GM10248 (cell line): Measurements from ENCODE around the gene SMIM15.

Experiments used
- CTCF ChIA-PET: fragments of 300-600 bp; sonication (Branson Sonifier 250); formaldehyde crosslinking; extraction: SDS; loops from one replicate; lab custom pipeline; 2021; ENCODE audit warnings: antibody characterized with exemption; lab: Yijun Ruan, JAX
- POLR2A ChIA-PET: fragments of 350-650 bp; sonication (Branson Sonifier 250); formaldehyde crosslinking; extraction: SDS; loops from one replicate; lab custom pipeline; 2020; ENCODE audit warnings: antibody characterized with exemption; lab: Yijun Ruan, JAX
- DNase-seq: peaks from one replicate; pipeline ENCODE4 v3.0.0; 2012; ENCODE audit errors: extremely low spot score
- TF ChIP-seq, protein P1 (sequence below): IDR thresholded peaks from 2 replicates; pipeline ENCODE4 v1.5.1; 2012; ENCODE audit warnings: mild to moderate bottlenecking, low read depth; ENCODE audit errors: extremely low read depth, missing control alignments, control extremely low read depth

The SMIM15 gene

DNA sequence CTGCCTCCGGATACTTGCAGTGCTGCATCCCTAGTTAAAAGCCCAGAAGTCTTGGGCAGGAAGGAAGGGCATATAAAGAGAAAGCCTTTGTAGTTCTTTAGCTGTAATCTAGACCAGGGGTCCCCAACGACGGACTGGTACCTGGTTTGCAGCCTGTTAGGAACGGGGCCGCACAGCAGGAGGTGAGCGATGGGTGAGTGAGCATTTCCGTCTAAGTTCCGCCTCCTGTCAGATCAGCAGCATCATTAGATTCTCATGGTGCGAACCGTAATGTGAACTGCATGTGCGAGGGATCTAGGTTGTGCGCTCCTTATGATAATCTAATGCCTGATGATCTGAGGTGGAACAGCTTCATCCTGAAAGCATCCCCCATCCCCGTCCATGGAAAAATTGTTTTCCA, 1.6 kb upstream of the SMIM15 start:
- DNase-seq: no peak
- ChIA-PET POLR2A (interaction anchor here (0.5 to 0.7 kb wide), 3 partner anchors 24 to 168 kb away, joined by 4 to 6 read pairs (median 4); partner anchors contain the start of gene ZSWIM6), CTCF (interaction anchor here (0.6 to 1.4 kb wide), 5 partner anchors 11 to 104 kb away, joined by 3 read pairs; no protein-coding TSS in a partner anchor)
- TF ChIP-seq, protein P1, sequence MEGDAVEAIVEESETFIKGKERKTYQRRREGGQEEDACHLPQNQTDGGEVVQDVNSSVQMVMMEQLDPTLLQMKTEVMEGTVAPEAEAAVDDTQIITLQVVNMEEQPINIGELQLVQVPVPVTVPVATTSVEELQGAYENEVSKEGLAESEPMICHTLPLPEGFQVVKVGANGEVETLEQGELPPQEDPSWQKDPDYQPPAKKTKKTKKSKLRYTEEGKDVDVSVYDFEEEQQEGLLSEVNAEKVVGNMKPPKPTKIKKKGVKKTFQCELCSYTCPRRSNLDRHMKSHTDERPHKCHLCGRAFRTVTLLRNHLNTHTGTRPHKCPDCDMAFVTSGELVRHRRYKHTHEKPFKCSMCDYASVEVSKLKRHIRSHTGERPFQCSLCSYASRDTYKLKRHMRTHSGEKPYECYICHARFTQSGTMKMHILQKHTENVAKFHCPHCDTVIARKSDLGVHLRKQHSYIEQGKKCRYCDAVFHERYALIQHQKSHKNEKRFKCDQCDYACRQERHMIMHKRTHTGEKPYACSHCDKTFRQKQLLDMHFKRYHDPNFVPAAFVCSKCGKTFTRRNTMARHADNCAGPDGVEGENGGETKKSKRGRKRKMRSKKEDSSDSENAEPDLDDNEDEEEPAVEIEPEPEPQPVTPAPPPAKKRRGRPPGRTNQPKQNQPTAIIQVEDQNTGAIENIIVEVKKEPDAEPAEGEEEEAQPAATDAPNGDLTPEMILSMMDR: no peak

DNA sequence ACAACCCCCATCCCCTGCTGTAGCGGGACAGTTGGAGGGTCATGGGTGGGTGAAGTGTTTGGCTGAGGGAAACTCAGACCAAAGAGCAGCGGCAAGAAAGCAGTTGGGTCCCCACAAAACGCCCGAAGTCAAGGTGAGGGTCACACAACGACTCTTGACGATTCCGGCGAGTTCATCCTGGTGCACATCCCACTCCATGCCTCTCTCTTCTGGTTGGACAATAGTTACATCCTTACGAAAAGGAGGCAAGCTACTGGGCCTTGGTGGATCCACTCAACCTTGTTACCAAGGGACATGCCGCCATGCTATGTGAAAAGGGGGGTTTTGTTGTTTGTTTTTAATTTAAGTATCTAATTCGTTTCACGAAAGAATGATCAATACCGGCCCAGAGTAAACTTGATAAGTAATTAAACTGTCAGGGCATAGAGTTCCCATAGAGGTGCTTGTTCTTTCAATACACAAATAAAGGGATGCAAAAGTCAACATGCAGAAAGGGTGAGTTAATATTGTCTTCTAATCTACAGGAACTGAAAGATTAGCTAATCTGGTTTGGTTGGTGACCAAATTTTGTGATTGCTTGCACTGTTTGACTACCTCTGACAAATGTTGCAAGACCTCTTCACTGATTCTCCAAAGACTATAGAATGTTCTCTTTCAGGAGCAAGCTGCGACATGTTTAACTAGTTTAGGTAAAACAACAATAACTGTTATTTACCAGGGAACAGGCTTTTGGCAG, 732 bp upstream of the SMIM15 start:
- ChIA-PET POLR2A (no interaction called here), CTCF (interaction anchor here (1.0 kb wide), 1 partner anchor 167 kb away, joined by 3 read pairs; no protein-coding TSS in a partner anchor)
- peak; percentile 21 for DNase-seq
- TF ChIP-seq, protein P1: no peak

DNA sequence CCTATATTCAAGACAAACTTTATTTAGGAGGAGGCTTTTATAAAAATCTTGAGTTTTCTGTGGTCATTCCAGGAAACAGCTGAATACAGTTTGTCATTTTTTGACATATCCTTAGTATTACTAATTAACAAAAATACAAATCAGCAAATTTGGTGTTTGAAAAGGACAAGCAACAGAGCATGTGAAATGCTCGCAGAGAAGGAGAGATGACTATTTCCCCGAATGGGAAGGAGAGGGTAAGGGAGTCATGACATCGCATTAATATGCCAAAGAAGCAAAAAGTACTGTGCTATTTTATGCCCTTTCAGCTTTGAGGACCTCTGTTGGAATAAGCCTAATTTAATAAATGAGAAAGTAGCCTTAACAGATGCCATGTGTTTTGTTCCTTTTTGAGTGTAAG, 1.8 kb downstream of the SMIM15 start:
- no peak for DNase-seq
- TF ChIP-seq, protein P1: no peak
- ChIA-PET CTCF (no interaction called here), POLR2A (no interaction called here)

DNA sequence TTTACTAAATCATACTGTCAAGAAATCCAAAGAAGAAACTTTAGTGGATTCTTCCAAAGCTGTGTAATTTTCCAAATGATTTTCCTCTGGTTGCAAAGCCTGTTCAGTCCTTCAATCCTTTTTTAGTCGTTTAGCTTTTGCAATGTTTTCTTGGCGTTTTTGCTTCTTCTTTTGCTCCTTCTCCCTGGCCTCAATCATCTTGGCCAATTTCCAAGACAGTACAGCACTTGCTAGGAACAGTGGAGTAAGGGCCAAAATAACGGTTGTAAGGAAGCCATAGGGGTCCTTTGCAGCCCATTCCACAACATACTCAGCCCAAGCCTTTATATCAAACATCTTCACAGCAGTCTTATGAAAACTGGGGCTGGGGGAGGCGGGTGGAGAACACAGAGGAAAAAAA, 2.4 kb downstream of the SMIM15 start:
- ChIA-PET CTCF (no interaction called here), POLR2A (no interaction called here)
- no peak for DNase-seq
- TF ChIP-seq, protein P1: no peak

DNA sequence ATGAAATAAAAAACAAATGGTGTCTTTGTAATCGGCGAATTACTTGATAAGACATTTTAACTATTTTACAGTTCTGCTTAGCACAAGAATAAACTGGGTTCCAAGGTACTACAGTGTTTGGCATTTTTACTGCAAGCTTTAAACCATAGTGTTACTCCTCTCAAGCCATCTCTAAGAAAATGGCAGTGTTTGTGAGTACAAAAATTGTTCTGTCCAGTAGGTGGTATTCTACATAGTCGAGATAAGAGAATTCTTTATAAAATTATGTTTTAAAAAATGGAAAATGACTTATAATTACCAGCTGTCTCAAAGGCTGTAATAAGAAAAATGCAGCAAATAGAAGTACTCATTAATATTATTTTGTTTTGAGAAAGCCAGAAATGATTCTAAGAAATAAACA, 3.2 kb downstream of the SMIM15 start:
- CTCF ChIA-PET: interaction anchor here (1.0 kb wide), 2 partner anchors 16 to 490 kb away, joined by 3 read pairs; no protein-coding TSS in a partner anchor
- DNase-seq: no peak
- TF ChIP-seq, protein P1: no peak
- POLR2A ChIA-PET: no interaction called here

DNA sequence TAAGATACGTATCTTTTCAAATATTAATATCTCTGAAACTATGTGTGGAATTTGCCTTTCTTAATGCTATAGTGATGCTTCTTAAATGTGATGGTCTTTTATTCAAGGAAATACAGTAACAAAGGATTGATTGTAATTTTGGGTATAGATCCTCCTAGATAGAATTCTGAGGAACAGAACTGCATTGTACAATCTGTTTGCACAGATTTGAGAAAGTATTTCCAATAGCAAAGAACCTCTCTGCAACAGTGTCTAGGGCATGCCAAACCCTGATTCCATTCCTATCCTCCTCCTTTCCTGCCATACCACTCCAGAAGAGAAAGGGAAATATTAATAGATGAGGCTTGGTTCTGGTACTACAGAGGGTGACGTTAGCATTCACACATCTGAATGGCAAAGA, 10.4 kb downstream of the SMIM15 start:
- POLR2A ChIA-PET: no interaction called here

More for the DNA sequence above, 10.4 kb downstream of the SMIM15 start:
- DNase-seq: no peak
- CTCF ChIA-PET: no interaction called here
- TF ChIP-seq, protein P1: no peak
